Liver (tissue), 9 donors: ENCODE data around the gene ARID4B. TPM values are rescaled to one million over a fixed set of nuclear protein-coding genes. Genes with fewer than 3 reads are reported as not detected.

Experiments
- DNase-seq: peaks from one replicate; pipeline ENCODE4 v3.0.0-alpha.2; 2017; ENCODE audit warnings: low spot score
- H3K27ac ChIP-seq, 2 donors: one replicate each; pipeline ENCODE4 v1.7.0; 2013; ENCODE audit warnings: inconsistent platforms in 2 of 2, low read length in 2 of 2, control low read depth in 1 of 2, low read depth in 1 of 2, mild to moderate bottlenecking in 1 of 2
- H3K27me3 ChIP-seq, 4 donors: one replicate each; pipeline versions ENCODE4 v1.6.1 to v1.7.0; 2013; ENCODE audit warnings: low read length in 3 of 4, inconsistent platforms in 1 of 4, mild to moderate bottlenecking in 1 of 4, moderate library complexity in 1 of 4; ENCODE audit not compliant: control insufficient read depth in 4 of 4, insufficient read depth in 4 of 4
- H3K36me3 ChIP-seq, 4 donors: one replicate each; pipeline versions ENCODE4 v1.6.1 to v1.7.0; 2013; ENCODE audit warnings: low read length in 3 of 4, mild to moderate bottlenecking in 3 of 4, low read depth in 1 of 4, moderate library complexity in 1 of 4; ENCODE audit not compliant: control insufficient read depth in 4 of 4, insufficient read depth in 3 of 4
- H3K4me1 ChIP-seq, 4 donors: one replicate each; pipeline versions ENCODE4 v1.6.1 to v1.7.0; 2013; ENCODE audit warnings: low read length in 3 of 4, mild to moderate bottlenecking in 3 of 4, moderate library complexity in 1 of 4; ENCODE audit not compliant: control insufficient read depth in 4 of 4, insufficient read depth in 4 of 4
- H3K4me3 ChIP-seq, 3 donors: one replicate each; pipeline versions ENCODE4 v1.6.1 to v1.7.0; 2013; ENCODE audit warnings: low read length in 3 of 3, control low read depth in 1 of 3, low read depth in 1 of 3, mild to moderate bottlenecking in 1 of 3
- H3K9ac ChIP-seq, 2 donors: one replicate each; pipeline ENCODE4 v1.7.0; 2013; ENCODE audit warnings: low read length in 2 of 2, mild to moderate bottlenecking in 2 of 2, moderate library complexity in 2 of 2, control low read depth in 1 of 2, low read depth in 1 of 2
- H3K9me3 ChIP-seq, 4 donors: one replicate each; pipeline versions ENCODE4 v1.6.1 to v1.7.0; 2013; ENCODE audit warnings: low read length in 3 of 4; ENCODE audit not compliant: control insufficient read depth in 4 of 4
- EGR1 ChIP-seq, 2 donors: IDR thresholded peaks; 2 replicates each; pipeline ENCODE4 v1.6.1; 2016 to 2018; ENCODE audit warnings: antibody characterized with exemption in 2 of 2, low read depth in 2 of 2
- FOXA1 ChIP-seq: IDR thresholded peaks from 2 replicates; pipeline ENCODE4 v1.6.1; 2016; ENCODE audit warnings: antibody characterized with exemption
- FOXA2 ChIP-seq: IDR thresholded peaks from 2 replicates; pipeline ENCODE4 v1.6.1; 2016; ENCODE audit warnings: antibody characterized with exemption
- GABPA ChIP-seq, 2 donors: IDR thresholded peaks in 1 of 2; conservative IDR thresholded peaks in 1 of 2; 2 replicates each; pipeline ENCODE4 v1.6.1; 2016; ENCODE audit warnings: antibody characterized with exemption in 2 of 2, mild to moderate bottlenecking in 1 of 2, moderate library complexity in 1 of 2
- HNF4A ChIP-seq, 2 donors: conservative IDR thresholded peaks; 2 replicates each; pipeline ENCODE4 v1.6.1; 2016; ENCODE audit warnings: antibody characterized with exemption in 2 of 2, mild to moderate bottlenecking in 2 of 2
- HNF4G ChIP-seq: IDR thresholded peaks from 2 replicates; pipeline ENCODE4 v1.6.1; 2016; ENCODE audit warnings: antibody characterized with exemption
- JUND ChIP-seq, 2 donors: IDR thresholded peaks; 2 replicates each; pipeline ENCODE4 v1.6.1; 2016; ENCODE audit warnings: antibody characterized with exemption in 2 of 2
- RAD21 ChIP-seq, 2 donors: IDR thresholded peaks; 2 replicates each; pipeline ENCODE4 v1.6.1; 2016; ENCODE audit warnings: antibody characterized with exemption in 2 of 2, mild to moderate bottlenecking in 2 of 2
- RXRA ChIP-seq, 2 donors: IDR thresholded peaks; 2 replicates each; pipeline ENCODE4 v1.6.1; 2017 to 2018; ENCODE audit warnings: antibody characterized with exemption in 2 of 2, mild to moderate bottlenecking in 1 of 2
- SP1 ChIP-seq: IDR thresholded peaks from 2 replicates; pipeline ENCODE4 v1.6.1; 2018; ENCODE audit warnings: antibody characterized with exemption, mild to moderate bottlenecking
- TAF1 ChIP-seq: conservative IDR thresholded peaks from 2 replicates; pipeline ENCODE4 v1.6.1; 2016; ENCODE audit warnings: antibody characterized with exemption, mild to moderate bottlenecking
- YY1 ChIP-seq: IDR thresholded peaks from 2 replicates; pipeline ENCODE4 v1.6.1; 2016; ENCODE audit warnings: antibody characterized with exemption, mild to moderate bottlenecking
- WGBS: extraction: QIAGEN DNeasy Blood & Tissue Kit; methylation state at CpG from one replicate; pipeline ENCODE4 v1.1.7; 2013; 5-methylcytosine and 5-hydroxymethylcytosine counted together
- polyA plus RNA-seq, 2 donors: library from polyadenylated mRNA; stranded (reverse) in 1 of 2; unstranded in 1 of 2; fragments of 200-250 nt in 1 of 2; fragments of >200 nt in 1 of 2; fragmentation: Nextera tagmentation in 1 of 2; extraction: Ambion mirVana in 1 of 2; gene quantifications; one replicate each; pipeline versions ENCODE4 v1.2.1 to v1.2.3, GENCODE V29; 2013 to 2015
- total RNA-seq, 2 donors: library from RNA; depleted of rRNA; stranded (reverse); fragments of >200 nt; gene quantifications; one replicate each; pipeline ENCODE4 v1.2.3, GENCODE V29; 2014
- TF ChIP-seq, protein P1 (sequence below): fragments of 150-350 bp; IDR thresholded peaks from 2 replicates; pipeline ENCODE4 v1.5.1; 2017; ENCODE audit warnings: improper control_type of control experiment, low read depth, low read length; ENCODE audit not compliant: missing input control
- TF ChIP-seq, protein P2 (sequence below): IDR thresholded peaks from 2 replicates; pipeline ENCODE4 v1.6.1; 2016; ENCODE audit warnings: antibody characterized with exemption
- TF ChIP-seq, protein P3 (sequence below): IDR thresholded peaks from 2 replicates; pipeline ENCODE4 v1.6.1; 2016; ENCODE audit warnings: antibody characterized with exemption
- TF ChIP-seq, protein P4 (sequence below): IDR thresholded peaks from 2 replicates; pipeline ENCODE4 v1.6.1; 2016; ENCODE audit warnings: antibody characterized with exemption, mild to moderate bottlenecking
- donor health status: healthy.
- donor health status: healthy.
- donor health status: healthy.
- donor health status: healthy.
- donor health status: healthy.

ARID4B gene
- total and polyA plus RNA-seq, 4 donors, result 4.2 to 27.3 (median 21.3) TPM

DNA sequence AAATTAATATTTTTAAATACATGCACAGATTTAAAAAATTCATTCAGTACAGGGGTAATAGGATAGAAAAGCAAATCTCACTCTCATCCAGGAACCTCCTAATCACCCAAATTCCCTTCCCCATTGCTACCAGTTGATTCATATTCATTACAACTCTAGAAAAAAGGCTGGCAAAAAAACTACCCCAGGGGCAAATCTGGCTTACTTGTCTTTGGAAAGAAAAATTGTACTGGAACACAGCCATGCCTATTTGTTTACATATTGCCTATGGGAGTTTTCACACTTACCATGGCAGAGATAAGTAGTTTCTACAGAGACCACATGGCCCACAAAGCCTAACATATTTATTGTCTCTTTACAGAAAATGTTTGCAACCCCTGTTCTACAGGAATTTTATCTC lies 158.0 kb downstream of the ARID4B start:
- Histone ChIP-seq H3K4me1 (no peaks in the 10 kb centered on the region), H3K36me3 (peaks cover 11 to 29% (median 19%) of the 10 kb centered on the region in 4 donors), H3K27ac (no peak overlapping the region), H3K27me3 (no peaks in the 10 kb centered on the region), H3K9ac (no peak overlapping the region), H3K9me3 (no peaks in the 10 kb centered on the region), H3K4me3 (no peak overlapping the region)
- no peak for DNase-seq
- TF ChIP-seq, protein P1, sequence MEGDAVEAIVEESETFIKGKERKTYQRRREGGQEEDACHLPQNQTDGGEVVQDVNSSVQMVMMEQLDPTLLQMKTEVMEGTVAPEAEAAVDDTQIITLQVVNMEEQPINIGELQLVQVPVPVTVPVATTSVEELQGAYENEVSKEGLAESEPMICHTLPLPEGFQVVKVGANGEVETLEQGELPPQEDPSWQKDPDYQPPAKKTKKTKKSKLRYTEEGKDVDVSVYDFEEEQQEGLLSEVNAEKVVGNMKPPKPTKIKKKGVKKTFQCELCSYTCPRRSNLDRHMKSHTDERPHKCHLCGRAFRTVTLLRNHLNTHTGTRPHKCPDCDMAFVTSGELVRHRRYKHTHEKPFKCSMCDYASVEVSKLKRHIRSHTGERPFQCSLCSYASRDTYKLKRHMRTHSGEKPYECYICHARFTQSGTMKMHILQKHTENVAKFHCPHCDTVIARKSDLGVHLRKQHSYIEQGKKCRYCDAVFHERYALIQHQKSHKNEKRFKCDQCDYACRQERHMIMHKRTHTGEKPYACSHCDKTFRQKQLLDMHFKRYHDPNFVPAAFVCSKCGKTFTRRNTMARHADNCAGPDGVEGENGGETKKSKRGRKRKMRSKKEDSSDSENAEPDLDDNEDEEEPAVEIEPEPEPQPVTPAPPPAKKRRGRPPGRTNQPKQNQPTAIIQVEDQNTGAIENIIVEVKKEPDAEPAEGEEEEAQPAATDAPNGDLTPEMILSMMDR, result no peak
- TF ChIP-seq GABPA (IDR thresholded peaks at IDR 0.05 in 1 of 2, conservative IDR thresholded peaks at IDR 0.05 in 1 of 2) (no peak), YY1 (no peak), RXRA (IDR thresholded peaks at IDR 0.05) (no peak), HNF4G (no peak), EGR1 (IDR thresholded peaks at IDR 0.05; ENCODE audit: low read depth in 2 of 2) (no peak), TAF1 (no peak), HNF4A (conservative IDR thresholded peaks at IDR 0.05) (no peak), FOXA1 (no peak), SP1 (no peak), JUND (IDR thresholded peaks at IDR 0.05) (no peak), FOXA2 (no peak)
- TF ChIP-seq, protein P2, sequence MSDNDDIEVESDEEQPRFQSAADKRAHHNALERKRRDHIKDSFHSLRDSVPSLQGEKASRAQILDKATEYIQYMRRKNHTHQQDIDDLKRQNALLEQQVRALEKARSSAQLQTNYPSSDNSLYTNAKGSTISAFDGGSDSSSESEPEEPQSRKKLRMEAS, result no peak
- TF ChIP-seq, protein P3, sequence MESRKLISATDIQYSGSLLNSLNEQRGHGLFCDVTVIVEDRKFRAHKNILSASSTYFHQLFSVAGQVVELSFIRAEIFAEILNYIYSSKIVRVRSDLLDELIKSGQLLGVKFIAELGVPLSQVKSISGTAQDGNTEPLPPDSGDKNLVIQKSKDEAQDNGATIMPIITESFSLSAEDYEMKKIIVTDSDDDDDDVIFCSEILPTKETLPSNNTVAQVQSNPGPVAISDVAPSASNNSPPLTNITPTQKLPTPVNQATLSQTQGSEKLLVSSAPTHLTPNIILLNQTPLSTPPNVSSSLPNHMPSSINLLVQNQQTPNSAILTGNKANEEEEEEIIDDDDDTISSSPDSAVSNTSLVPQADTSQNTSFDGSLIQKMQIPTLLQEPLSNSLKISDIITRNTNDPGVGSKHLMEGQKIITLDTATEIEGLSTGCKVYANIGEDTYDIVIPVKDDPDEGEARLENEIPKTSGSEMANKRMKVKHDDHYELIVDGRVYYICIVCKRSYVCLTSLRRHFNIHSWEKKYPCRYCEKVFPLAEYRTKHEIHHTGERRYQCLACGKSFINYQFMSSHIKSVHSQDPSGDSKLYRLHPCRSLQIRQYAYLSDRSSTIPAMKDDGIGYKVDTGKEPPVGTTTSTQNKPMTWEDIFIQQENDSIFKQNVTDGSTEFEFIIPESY, result no peak
- TF ChIP-seq, protein P4, sequence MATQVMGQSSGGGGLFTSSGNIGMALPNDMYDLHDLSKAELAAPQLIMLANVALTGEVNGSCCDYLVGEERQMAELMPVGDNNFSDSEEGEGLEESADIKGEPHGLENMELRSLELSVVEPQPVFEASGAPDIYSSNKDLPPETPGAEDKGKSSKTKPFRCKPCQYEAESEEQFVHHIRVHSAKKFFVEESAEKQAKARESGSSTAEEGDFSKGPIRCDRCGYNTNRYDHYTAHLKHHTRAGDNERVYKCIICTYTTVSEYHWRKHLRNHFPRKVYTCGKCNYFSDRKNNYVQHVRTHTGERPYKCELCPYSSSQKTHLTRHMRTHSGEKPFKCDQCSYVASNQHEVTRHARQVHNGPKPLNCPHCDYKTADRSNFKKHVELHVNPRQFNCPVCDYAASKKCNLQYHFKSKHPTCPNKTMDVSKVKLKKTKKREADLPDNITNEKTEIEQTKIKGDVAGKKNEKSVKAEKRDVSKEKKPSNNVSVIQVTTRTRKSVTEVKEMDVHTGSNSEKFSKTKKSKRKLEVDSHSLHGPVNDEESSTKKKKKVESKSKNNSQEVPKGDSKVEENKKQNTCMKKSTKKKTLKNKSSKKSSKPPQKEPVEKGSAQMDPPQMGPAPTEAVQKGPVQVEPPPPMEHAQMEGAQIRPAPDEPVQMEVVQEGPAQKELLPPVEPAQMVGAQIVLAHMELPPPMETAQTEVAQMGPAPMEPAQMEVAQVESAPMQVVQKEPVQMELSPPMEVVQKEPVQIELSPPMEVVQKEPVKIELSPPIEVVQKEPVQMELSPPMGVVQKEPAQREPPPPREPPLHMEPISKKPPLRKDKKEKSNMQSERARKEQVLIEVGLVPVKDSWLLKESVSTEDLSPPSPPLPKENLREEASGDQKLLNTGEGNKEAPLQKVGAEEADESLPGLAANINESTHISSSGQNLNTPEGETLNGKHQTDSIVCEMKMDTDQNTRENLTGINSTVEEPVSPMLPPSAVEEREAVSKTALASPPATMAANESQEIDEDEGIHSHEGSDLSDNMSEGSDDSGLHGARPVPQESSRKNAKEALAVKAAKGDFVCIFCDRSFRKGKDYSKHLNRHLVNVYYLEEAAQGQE, result no peak

DNA sequence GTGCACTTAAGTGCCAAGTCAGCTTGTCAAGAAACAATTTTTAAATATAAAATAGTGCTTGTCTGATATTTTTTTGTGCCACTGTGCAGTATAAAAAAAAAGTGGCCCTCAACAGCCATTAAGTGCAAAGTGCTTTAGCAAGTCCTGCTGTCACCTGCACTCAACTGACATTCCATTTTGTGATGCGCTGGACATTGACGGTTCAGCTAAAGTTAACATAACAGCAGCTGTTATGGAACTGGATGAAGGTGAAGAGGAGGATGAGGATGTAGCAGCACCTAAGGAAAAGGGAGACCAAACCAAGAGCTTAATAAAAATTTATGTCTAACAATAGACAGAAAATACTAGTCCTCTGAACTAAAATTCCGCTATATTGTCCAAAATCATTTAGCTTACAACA lies 159.6 kb downstream of the ARID4B start:
- WGBS, result 97% methylated on average over 3 of the region's 3 CpGs
- no peak overlapping the region for H3K9ac ChIP-seq
- no peaks in the 10 kb centered on the region for H3K4me1 ChIP-seq
- no peaks in the 10 kb centered on the region for H3K27me3 ChIP-seq
- no peak overlapping the region for H3K4me3 ChIP-seq
- no peak overlapping the region for H3K27ac ChIP-seq
- H3K36me3 ChIP-seq, result peaks cover 9 to 21% (median 14%) of the 10 kb centered on the region in 4 donors
- no peaks in the 10 kb centered on the region for H3K9me3 ChIP-seq
- no peak for DNase-seq
- no peak for TF ChIP-seq GABPA (IDR thresholded peaks at IDR 0.05 in 1 of 2, conservative IDR thresholded peaks at IDR 0.05 in 1 of 2)
- no peak for TF ChIP-seq HNF4G
- TF ChIP-seq, protein P4, result no peak
- TF ChIP-seq, protein P1, result no peak
- TF ChIP-seq HNF4A (conservative IDR thresholded peaks at IDR 0.05), result no peak
- TF ChIP-seq FOXA2, result no peak
- TF ChIP-seq, protein P2, result no peak
- no peak for TF ChIP-seq EGR1 (IDR thresholded peaks at IDR 0.05; ENCODE audit: low read depth in 2 of 2)
- no peak for TF ChIP-seq RXRA (IDR thresholded peaks at IDR 0.05)
- no peak for TF ChIP-seq RAD21 (IDR thresholded peaks at IDR 0.05)
- no peak for TF ChIP-seq YY1
